Measurements from ENCODE around the gene PAPPA. TPM values are rescaled to one million over a fixed set of nuclear protein-coding genes. Genes with fewer than 3 reads are reported as not detected.

The PAPPA gene
- total and polyA plus RNA-seq, 9 of the 15 experiments (the other 6 are each of a cell fraction or from before 2014, with no cell fraction given), result 0.06 to 0.18 (median 0.11) TPM

- TF ChIP-seq CHAMP1 (IDR thresholded peaks at IDR 0.05) (no peak), MXD1 (CRISPR knock-in tag; IDR thresholded peaks at IDR 0.05; ENCODE audit: borderline replicate concordance, poor library complexity, severe bottlenecking) (no peak), SLC30A9 (CRISPR knock-in tag; IDR thresholded peaks at IDR 0.05) (no peak), SRSF9 (IDR thresholded peaks at IDR 0.05; ENCODE audit: borderline replicate concordance, low read depth, low read length) (no peak), USF2 (CRISPR knock-in tag; IDR thresholded peaks at IDR 0.05) (no peak), SMAD4 (CRISPR knock-in tag; conservative IDR thresholded peaks at IDR 0.05) (peak; percentile 36; the same call in 1 of the 2 replicates), ZNF449 (CRISPR knock-in tag; IDR thresholded peaks at IDR 0.05) (no peak), NR0B1 (IDR thresholded peaks at IDR 0.05; ENCODE audit: partially characterized antibody) (no peak), ZNF780A (CRISPR knock-in tag; IDR thresholded peaks at IDR 0.05) (no peak), DMBX1 (CRISPR knock-in tag; IDR thresholded peaks at IDR 0.05; ENCODE audit: borderline replicate concordance) (no peak), ZNF592 (IDR thresholded peaks at IDR 0.05) (peak; percentile 68), HMBOX1 (IDR thresholded peaks at IDR 0.05) (peak; percentile 41; the same call in 1 of the 2 replicates), NR2C1 (IDR thresholded peaks at IDR 0.05) (no peak), NR2C1 (tag; IDR thresholded peaks at IDR 0.05) (no peak)
These were observed 298.0 kb downstream of the PAPPA start (continued) for GRCh38 chr9:116451500-116452115.
